GM21619 (cell line): ENCODE measurements around the gene ALG2.

Source experiments
- ATAC-seq: cut with Tn5 transposase; IDR thresholded peaks from one replicate; pipeline ENCODE4 v1.9.1; 2021; ENCODE audit not compliant: unreplicated experiment

ALG2 gene

GRCh38 chr9:99221621-99222415 lies at the start of gene ALG2, which contains the start of gene SEC61B:
TSS of gene ALG2 (minus strand) at chr9:99221942. CDS start at chr9:99221894, 48 bp downstream.
TSS of gene SEC61B (plus strand) at chr9:99222282. CDS start at chr9:99222364, 82 bp downstream.
- peak; percentile 93 for ATAC-seq

GRCh38 chr9:99270491-99270890 lies 48.7 kb upstream of the ALG2 start:
- ATAC-seq, result no peak

- no peak for ATAC-seq
Observed at GRCh38 chr9:99269416-99269815, 47.7 kb upstream of the ALG2 start.

GRCh38 chr9:99266255-99267023 lies 44.7 kb upstream of the ALG2 start:
- ATAC-seq, result peak; percentile 57

GRCh38 chr9:99265691-99266090 lies 43.9 kb upstream of the ALG2 start:
- no peak for ATAC-seq

- ATAC-seq, result no peak
Observed at GRCh38 chr9:99264070-99264680, 42.4 kb upstream of the ALG2 start.

- ATAC-seq, result peak; percentile 48
Observed at GRCh38 chr9:99262949-99263418, 41.2 kb upstream of the ALG2 start.

- ATAC-seq, result no peak
Observed at GRCh38 chr9:99261923-99262322, 40.2 kb upstream of the ALG2 start.

GRCh38 chr9:99259231-99259918 lies 37.6 kb upstream of the ALG2 start:
- ATAC-seq, result peak; percentile 42

- no peak for ATAC-seq
Observed at GRCh38 chr9:99257723-99258389, 36.1 kb upstream of the ALG2 start.

- no peak for ATAC-seq
Observed at GRCh38 chr9:99255651-99256050, 33.9 kb upstream of the ALG2 start.

GRCh38 chr9:99253772-99254431 lies 32.2 kb upstream of the ALG2 start:
- ATAC-seq, result peak; percentile 79

- ATAC-seq, result peak; percentile 38
Observed at GRCh38 chr9:99253134-99253533, 31.4 kb upstream of the ALG2 start.

- ATAC-seq, result no peak
Observed at GRCh38 chr9:99251157-99251556, 29.4 kb upstream of the ALG2 start.

GRCh38 chr9:99249619-99250018 lies 27.9 kb upstream of the ALG2 start:
- no peak for ATAC-seq

- peak; percentile 96 for ATAC-seq
Observed at GRCh38 chr9:99244344-99245260, 22.9 kb upstream of the ALG2 start.

- ATAC-seq, result no peak
Observed at GRCh38 chr9:99241106-99241505, 19.4 kb upstream of the ALG2 start.

- no peak for ATAC-seq
Observed at GRCh38 chr9:99239341-99240060, 17.8 kb upstream of the ALG2 start.
